GM19463 (cell line): ENCODE data around the gene MUC4.
"Not testable (repeated sequence)": the region's sequence is repeated elsewhere in the genome, so short reads cannot be mapped to it uniquely, and the experiment has no call there.

ENCODE experiments used
- ATAC-seq: cut with Tn5 transposase; IDR thresholded peaks from one replicate; pipeline ENCODE4 v1.9.1; 2021; ENCODE audit warnings: mild to moderate bottlenecking, moderate library complexity; ENCODE audit not compliant: unreplicated experiment

Gene MUC4

DNA sequence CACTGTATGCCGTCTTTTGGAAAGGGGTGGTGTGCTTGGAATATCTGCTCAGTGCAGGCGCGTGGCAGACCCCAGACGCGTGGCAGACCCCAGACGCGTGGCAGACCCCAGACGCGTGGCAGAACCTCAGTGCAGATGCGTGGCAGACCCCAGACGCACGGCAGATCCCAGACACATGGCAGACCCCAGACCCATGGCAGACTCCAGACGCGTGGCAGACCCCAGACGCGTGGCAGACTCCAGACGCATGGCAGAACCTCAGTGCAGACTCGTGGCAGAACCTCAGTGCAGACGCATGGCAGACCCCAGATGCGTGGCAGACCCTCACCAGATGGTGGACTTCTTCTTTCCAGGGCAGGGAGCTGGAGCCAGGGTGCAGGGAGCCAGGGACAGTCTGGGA, 637 bp upstream of the MUC4 start:
- no peak for ATAC-seq

DNA sequence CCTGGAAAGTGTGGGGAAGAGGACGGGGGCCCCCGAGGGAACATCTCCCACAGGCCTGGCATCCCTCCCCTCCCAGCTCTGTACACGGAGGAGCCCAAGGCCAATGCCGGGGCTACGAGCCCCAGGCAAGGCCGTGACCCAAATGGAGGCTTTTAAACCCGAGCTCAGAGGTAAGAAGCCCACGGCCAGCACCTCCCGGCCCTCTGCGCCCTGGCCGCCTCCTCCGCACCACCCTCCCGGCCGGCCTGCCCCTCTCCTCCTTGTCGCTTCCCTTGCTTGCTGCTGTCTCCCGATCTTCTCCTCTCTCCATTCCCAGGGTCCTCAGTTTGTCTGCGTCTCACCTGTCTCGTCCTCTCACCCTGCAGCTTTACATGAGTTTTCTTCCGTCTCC, 1.3 kb downstream of the MUC4 start:
- ATAC-seq = no peak

DNA sequence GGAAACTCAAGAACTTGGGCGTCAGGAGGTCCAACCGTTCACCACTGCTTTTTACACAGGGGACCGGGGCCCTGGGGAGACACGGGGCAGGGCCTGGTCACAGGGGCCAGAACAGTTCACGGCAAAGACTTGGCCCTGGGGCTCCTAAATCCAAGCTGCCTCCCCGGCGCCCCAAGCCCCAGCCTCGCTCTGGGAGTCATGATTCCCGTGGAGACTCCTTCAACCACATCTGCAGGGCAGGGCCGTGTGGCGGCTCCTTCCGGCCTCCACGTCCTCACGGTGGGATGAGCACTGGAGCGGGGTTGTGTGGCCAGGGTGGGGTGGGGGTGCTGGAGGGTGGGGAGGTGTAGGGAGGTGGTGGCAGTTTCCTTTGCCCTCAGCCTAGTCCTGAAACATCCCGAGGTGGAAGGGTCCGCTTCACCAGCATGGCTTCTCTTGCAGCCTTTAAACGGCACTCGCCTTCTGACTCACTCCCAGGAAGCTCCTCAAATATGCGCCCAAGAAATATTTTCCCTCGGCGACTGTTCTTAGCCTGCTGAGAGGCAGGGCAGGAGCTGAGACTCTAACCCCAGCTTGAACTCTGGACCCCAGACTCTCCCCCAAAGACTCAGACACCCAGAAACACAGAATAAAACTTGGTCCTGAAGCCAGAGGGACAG, 1.8 kb downstream of the MUC4 start:
- ATAC-seq = no peak

DNA sequence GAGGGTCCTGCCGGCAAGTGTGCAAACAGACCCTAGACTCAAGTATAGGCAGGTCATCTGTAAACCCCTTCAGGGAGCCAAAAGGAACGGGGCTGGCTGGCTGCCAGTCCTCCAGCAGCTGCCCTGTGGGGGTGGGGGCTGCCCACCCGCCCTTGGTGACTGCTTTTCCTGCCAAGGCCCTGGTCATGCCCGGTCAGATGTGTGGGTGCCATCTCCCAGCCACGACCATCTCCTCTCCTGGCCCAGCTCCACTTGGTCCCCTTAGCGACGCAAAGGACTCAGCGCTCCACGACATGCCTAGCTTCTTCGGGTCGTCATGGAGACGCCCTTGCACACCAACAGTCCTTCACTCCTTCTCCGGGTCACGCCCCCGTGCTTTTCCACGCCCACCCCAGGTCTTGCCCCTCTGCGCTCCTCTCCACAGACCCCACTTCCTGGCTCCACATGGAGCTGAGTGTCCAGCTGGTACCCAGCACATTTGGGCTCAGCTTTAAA, 2.4 kb downstream of the MUC4 start:
- no peak for ATAC-seq

DNA sequence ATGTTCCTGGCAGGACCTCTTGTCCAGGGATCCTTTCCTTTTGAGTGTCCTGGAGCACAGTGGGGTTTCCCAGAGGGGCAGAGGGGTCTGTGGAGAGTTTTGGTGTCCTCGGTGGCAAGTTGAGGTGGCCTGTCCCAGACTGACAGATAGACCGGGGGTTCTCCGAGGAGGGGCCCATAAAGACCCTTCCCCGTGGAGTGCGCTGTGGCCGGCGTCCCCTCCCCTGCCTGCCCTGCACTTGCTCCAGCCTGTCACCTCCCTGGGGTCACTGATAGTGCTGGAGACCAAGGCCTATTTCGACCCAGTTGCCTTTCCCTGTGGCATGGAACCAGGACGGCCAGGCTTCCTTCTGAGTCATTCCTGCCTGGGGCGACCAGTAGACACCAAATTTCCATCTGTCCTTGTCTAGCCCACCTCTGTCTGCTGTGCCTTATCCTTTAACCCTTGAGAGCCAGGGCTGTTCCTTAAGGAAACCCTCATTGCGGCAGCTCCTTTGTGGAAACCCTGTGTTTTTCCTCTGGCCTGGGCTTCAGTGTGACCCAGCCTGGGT, 2.9 kb downstream of the MUC4 start:
- no peak for ATAC-seq

DNA sequence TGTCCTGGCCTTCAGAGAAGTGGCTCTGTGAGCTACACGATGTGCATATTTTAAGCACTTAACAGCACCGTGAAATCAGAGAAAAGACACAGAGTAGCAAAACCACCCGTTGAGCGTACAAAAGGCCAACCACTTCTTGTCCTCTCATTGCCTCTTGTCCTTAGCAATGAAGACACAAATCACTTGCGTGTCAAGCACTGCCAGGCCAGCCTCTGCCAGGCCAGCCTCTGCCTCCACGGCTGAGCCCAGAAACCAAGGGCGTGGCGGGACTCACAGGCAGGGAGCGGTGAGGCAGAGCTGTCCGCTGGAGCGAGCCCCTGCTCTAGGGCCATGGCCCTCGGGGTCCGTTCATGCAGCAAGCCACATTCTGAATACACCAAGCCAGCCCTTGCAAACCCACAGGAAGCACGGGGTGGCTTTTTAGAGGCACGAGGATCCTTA, 4.0 kb downstream of the MUC4 start:
- ATAC-seq = no peak

DNA sequence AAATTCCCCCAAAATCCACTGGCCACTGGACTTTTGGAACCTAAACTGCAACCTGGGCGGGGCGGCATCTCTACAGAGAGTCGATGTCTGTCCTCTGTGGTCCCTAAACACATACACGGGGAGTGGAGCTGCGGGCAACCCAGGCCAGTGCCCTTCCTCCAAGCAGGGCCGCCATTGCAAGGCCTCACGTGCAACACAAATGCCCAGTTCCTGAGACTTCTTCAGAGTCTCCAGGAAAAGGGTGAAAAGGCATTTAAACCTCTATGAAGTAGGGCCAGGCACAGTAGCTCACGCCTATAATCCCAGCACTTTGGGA, 4.9 kb downstream of the MUC4 start:
- ATAC-seq = no peak

DNA sequence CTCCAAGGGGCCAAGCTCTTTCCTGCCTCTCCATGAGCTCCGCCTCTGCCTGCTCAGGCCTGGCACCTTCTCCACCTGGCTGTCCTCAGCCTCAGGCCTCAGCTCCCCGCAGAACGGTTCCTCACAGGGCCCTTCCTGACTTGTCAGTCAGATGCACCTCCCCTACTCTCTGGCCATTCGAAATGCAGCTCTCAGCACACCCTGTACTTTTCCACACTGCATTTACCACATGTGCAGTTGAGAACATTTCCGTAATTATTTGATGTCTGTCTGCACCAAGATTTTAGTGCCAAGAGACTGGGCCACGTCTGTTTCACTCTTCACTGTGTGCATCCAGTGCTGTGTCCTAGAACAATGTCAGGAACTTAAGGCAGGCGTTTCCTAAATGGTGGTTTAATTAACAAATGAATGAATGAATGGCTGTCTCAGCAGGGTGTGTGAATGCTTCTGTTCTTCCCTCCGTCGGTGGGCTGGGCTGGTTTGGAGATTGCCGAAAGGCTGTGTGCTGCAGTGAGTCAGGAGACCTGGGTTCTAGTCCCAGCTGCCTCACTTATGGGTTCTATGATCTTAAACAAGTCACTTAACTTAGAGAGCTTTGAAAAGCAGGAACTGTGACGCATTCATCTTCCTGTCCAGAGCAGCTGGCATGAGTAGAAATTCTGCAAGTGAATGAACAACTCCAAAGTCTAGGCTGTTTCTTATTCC, 5.4 kb downstream of the MUC4 start:
- no peak for ATAC-seq

DNA sequence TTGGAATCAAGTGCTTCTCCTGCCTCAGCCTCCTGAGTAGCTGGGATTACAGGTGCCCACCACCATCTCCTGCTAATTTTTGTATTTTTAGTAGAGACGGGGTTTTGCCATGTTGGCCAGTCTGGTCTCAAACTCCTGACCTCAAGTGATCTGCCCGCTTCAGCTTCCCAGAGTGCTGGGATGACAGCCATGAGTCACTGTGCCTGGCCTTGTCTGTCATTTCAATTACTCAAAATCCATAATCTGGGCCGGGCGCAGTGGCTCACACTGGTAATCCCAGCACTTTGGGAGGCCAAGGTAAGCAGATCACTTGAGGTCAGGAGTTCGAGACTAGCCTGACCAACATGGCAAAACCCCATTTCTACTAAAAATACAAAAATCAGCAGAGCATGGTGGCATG, 6.1 kb downstream of the MUC4 start:
- not testable (repeated sequence) for ATAC-seq

DNA sequence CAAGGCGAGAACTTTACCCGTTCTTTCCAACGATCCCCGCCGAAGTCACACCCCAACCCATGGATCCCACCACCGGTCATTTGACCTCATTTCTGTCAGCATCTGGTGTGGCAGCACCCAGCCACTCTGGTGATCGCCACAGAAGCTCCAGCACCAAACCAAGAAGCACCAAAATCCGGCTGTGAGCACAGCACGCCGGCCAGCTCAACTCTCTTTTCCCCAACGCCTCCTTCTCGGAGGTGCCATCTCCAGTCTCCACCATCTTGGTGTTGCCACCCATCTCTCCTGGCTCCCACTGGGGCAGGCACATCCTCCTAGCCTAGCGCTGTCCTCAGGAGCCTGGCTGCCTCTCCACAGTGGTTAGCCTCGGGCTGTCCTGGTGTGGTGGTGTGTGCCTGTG, 6.5 kb downstream of the MUC4 start:
- ATAC-seq = no peak

DNA sequence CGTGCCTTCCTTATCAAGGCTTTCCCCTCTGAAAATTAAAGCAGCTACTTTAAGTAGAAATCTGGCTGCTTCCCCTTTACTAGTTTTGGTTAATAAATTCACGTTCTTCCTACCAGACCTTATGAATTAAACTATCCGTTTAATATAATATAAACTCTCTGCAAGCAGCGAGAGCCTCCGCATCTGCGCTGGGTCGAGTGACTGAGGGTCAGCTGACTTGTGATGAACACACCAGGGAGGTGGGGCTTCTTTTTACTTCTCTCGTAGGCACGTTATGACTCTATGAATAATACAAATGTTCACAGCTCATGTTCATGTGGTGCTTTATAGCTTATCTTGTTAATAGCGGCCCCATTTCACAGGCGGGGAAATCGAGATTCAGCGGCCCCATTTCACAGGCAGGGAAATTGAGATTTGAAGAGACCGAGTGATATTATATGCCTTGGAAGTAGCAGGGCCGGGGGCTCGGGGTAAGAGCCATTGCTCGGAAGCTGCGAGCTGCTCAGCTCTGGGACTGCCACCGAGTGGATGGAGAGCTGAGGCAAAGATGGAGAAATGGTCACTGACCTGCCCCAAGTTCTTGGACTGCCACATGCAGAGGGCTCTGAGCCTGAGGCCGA, 8.3 kb downstream of the MUC4 start:
- no peak for ATAC-seq

DNA sequence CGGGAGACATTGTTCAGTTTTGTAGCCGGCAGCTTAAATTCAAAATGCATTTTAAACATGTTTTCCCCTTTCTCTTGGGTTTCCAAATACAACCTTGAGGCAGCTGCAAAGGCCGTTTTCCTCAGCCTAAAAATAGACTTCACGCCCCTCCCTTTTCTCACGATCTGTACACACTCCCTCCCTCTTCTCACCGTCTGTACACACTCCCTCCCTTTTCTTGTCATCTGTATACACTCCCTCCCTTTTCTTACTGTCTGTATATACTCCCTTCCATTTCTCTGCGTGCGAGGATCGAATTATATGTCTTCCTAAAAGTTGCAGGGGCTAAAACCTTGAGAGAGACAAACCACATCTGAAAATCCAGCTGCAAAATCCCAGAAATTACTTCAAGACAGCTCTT, 8.9 kb downstream of the MUC4 start:
- ATAC-seq = no peak

DNA sequence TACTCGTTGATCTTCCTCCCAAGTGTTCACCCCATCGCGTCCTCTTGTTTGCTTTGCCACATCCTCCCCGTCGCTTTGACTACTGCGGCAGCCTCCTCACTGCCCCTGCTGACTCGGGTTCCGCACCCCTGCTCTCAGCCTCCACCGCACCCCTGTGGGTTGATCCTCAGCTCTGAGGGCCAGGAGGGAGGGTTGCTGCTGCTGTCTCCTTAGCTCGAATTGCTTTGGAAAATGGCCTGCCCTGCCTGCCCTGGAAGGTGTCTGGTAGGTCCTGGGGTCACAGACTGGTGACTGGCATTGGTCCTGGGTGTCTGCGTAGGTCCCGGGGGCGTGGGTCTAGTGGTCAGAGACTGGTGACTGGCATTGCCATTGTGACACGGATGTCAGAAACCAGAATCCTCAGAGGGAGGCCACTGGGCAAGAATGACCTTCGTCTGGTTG, 9.4 kb downstream of the MUC4 start:
- ATAC-seq = no peak

DNA sequence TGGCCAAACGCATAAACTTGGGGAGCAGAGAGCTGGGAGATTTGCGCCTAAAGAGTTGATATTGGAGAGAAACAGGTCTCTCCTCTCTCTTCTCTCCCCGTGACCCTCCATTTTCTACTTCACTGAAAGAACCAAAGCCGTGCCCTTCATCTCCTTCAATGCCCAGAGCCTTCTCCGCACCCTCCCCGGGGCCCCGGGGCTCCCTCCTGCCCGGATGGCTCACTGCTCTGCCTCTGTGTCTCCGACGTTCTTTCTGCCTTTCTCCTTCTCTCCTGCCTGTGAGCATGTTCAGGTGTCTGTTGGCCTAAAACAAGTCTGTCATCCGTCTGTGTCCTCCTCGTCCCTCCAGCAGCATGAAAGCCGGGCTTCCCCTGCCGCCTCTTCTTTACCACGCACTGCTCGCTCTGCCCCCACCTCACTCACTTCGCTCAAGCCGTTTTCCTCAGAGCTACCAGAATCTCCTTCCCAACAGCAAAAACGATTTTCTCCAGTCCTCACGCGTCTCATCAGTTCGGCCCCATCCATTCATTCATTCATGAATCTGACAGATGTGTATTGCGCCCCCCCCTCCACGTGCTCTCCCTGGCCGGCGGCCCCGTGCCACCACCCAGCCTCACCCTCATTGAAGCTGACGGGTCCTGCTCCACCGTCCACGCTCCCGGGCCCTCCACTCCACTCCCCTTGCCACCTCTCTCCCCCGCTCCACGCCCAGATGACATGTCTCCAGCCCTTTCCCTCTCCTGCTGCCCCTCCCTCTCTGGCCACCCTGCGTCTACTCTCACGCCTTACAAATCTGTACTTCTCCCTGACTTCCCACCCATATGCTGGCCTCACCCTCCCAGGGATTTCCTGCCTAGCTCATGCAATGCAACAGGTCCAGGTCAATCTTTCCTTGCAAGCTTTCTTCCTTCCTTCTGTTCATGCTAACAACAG, 10.2 kb downstream of the MUC4 start:
- no peak for ATAC-seq

DNA sequence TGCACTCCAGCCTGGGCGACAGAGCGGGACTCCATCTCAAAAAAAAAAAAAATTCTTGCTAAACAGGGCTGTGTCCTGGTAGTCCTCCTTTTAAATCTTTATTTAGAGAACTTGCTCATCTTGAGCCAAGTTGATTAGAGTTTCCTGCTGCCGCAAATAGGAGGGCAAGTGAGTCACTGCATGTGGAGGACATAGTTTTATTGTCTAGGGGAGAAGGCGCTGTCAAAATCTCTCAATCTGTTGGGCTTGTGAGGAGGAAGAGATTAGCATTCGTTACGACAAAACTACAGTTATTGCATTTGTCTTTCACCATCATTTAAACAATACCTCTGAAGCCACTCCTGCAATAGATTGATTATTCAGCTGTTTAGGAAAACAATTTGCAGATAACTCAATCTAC, 11.5 kb downstream of the MUC4 start:
- ATAC-seq = no peak

DNA sequence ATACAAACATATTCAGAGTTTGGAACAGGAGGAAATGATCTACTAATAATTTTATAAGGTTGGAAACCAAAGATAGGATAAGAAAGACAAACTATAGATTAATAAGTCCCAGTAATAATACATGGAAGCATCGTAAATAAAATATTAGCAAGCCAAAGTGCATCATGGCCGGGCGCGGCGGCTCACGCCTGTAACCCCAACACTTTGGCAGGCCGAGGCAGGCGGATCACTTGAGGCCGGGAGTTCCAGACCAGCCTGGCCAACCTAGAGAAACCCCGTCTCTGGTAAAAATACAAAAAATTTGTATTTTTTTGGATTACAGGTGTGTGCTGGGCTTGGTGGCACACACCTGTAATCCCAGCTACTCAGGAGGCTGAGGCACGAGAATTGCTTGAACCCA, 14.9 kb downstream of the MUC4 start:
- ATAC-seq = no peak

DNA sequence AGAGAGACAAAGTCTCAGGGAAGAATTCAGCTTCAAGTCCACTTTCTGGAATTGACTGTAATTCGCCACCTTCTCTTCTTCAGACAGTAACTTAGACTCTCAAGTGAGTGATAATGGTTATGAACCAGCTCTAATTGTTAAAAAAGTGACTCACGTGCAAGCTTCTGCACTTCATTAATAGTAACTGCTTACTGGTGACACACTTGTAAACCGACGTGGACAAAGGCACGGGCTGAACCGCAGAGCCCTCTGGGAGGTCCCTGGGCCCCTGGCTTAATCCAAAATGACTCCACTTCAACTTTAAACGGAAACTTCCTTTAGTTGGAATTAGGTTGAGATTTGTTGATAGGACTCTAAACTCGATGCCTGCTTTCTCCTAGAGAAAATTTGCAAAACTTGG, 17.0 kb downstream of the MUC4 start:
- ATAC-seq = no peak

DNA sequence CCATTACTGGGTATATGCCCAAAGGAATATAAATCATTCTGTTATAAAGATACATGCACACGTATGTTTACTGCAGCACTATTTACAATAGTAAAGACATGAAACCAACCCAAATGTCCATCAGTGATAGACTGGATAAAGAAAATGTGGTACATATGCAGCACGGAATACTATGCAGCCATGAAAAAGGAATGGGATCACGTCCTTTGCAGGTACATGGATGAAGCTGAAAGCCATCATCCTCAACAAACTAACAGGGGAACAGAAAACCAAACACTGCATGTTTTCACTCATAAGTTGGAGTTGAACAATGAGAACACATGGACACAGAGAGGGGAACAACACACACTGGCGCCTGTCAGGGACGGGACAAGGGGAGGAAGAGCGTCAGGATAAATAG, 19.1 kb downstream of the MUC4 start:
- ATAC-seq = not testable (repeated sequence)

DNA sequence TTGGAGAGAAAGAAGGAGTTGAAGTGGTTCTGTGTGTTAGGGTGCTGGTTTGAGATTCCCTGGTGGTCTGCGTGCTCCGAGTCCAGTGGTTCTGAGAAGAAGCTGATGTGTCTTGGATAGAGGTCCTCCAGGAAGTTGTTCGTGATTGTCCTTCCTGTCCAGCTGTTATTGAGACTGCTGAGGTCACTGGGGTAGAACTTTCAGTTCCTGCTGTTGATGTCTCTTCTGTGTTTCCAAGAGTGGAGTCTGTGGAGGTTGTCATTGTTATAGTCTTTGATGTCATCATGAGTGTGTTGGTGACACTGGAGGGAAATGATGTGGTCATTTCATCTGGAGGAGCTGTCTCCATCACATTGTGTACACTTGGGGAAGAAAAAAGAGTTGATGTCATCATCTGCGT, 20.8 kb downstream of the MUC4 start:
- no peak for ATAC-seq

DNA sequence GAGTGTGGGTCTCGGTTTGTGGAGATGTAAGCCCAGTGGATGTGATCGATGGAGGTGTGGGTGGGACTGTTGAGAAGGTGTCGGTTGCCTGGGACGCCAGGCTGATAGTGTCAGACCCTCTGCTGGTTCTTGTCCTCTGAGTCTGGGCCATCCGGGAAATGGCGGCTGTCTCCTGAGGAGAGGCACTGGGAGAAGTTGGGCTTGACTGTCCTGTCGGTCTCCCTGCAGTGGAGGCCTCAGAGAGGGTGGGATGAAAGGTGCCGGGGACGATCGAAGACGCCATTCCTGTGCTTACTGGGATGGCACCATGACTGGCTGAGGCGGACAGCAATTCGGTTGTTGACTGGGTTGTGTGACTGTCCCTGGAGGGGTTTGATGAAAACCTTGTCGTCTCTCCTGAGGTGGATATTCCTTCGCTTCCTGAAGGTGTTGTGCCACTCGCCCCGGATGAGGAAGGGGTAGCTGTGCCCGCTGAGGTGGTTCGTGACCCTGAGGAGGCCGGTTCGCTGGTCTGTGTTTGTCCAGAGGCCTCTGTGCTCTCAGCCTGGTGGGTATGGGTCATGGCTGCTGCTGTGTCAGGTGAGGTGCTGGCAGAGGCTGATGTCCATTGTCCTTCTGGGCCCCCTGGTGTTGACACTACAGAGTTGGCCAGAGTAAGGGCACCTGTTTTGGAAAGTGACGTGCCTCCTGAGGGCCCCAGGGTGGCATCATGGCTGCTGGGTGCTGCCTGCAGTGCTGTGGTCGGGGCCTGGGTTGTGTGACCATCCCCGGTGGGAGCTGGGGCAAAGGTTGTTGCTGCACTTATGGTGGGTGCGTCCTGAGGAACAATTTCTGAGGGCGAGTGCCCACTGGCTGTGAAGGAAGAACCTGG, 22.8 kb downstream of the MUC4 start:
- no peak for ATAC-seq
